Measurements from ENCODE around the gene PIK3R5. TPM values are rescaled to one million over a fixed set of nuclear protein-coding genes. Genes with fewer than 3 reads are reported as not detected.

The PIK3R5 gene
- total RNA-seq, 4 donors from 2014 or later: 17.8 to 62.1 (median 22.5) TPM

GRCh38 chr17:8832711-8833352 is 132.7 kb downstream of the PIK3R5 start:
- DNase-seq (ENCODE audit: low spot score in 2 of 2): no peak
- TF ChIP-seq CTCF (IDR thresholded peaks at IDR 0.05) (no peak), POLR2A (IDR thresholded peaks at IDR 0.05) (no peak), EP300 (IDR thresholded peaks at IDR 0.05) (no peak)
- no peaks in the 10 kb centered on the region for H3K27me3 ChIP-seq

GRCh38 chr17:8831234-8831849 is 134.2 kb downstream of the PIK3R5 start:
- peaks cover 0 to 6% (median 0%) of the 10 kb centered on the region in 4 donors for H3K9me3 ChIP-seq
- no peak for DNase-seq (ENCODE audit: low spot score in 2 of 2)
- WGBS, 2 donors: 93 to 94% methylated on average over 7 of the region's 7 CpGs
- no peak overlapping the region for H3K4me3 ChIP-seq
- H3K27me3 ChIP-seq: no peaks in the 10 kb centered on the region
- TF ChIP-seq EP300 (IDR thresholded peaks at IDR 0.05): no peak
- no peak for TF ChIP-seq CTCF (IDR thresholded peaks at IDR 0.05)
- TF ChIP-seq POLR2A (IDR thresholded peaks at IDR 0.05): no peak
- H3K4me1 ChIP-seq: no peaks in the 10 kb centered on the region
- no peak overlapping the region for H3K27ac ChIP-seq
- no peaks in the 10 kb centered on the region for H3K36me3 ChIP-seq

More at GRCh38 chr17:8832711-8833352, 132.7 kb downstream of the PIK3R5 start:
- Histone ChIP-seq H3K27ac (no peak overlapping the region), H3K4me1 (no peaks in the 10 kb centered on the region), H3K4me3 (no peak overlapping the region), H3K36me3 (no peaks in the 10 kb centered on the region), H3K9me3 (peaks cover 0 to 6% (median 0%) of the 10 kb centered on the region in 4 donors)
- 31 to 38% methylated on average over 26 to 30 of the region's 33 CpGs for WGBS, 2 donors

GRCh38 chr17:8830141-8830540 is 135.4 kb downstream of the PIK3R5 start:
- Histone ChIP-seq H3K27ac (no peak overlapping the region), H3K9me3 (peaks cover 0 to under 1% (median 0%) of the 10 kb centered on the region in 4 donors), H3K36me3 (no peaks in the 10 kb centered on the region), H3K27me3 (no peaks in the 10 kb centered on the region), H3K4me1 (no peaks in the 10 kb centered on the region), H3K4me3 (no peak overlapping the region)
- WGBS, 2 donors: 76 to 80% methylated on average over 10 of the region's 10 CpGs
- no peak for TF ChIP-seq EP300 (IDR thresholded peaks at IDR 0.05)
- TF ChIP-seq POLR2A (IDR thresholded peaks at IDR 0.05): no peak
- no peak for TF ChIP-seq CTCF (IDR thresholded peaks at IDR 0.05)
- no peak for DNase-seq (ENCODE audit: low spot score in 2 of 2)

- Histone ChIP-seq H3K9me3 (peaks cover 0 to 4% (median 0%) of the 10 kb centered on the region in 4 donors), H3K27me3 (no peaks in the 10 kb centered on the region), H3K27ac (no peak overlapping the region), H3K36me3 (no peaks in the 10 kb centered on the region), H3K4me3 (no peak overlapping the region), H3K4me1 (no peaks in the 10 kb centered on the region)
- DNase-seq (ENCODE audit: low spot score in 2 of 2): no peak
- TF ChIP-seq POLR2A (IDR thresholded peaks at IDR 0.05) (no peak), EP300 (IDR thresholded peaks at IDR 0.05) (no peak), CTCF (IDR thresholded peaks at IDR 0.05) (no peak)
- WGBS, 2 donors: 92% methylated on average over 16 of the region's 16 CpGs
Measured at GRCh38 chr17:8829036-8829941, 136.2 kb downstream of the PIK3R5 start.

Other genes with a start within 250 kb of the PIK3R5 start
- gene CCDC42, start 220.9 kb downstream of the PIK3R5 start, total RNA-seq: not detected
- gene SPDYE4, start 207.2 kb downstream of the PIK3R5 start, total RNA-seq: not detected
- not detected for gene MFSD6L, start 166.3 kb downstream of the PIK3R5 start, total RNA-seq
- 1 to 10 TPM in 2 of 4 donors, under 1 TPM in 2; 0.59 to 4.8 (median 1.7) TPM for gene PIK3R6, start 98.0 kb downstream of the PIK3R5 start, total RNA-seq
- 10 to 100 TPM; 15.9 to 31.0 (median 25.0) TPM for gene NTN1, start 55.8 kb upstream of the PIK3R5 start, total RNA-seq

Measured in tibial nerve (tissue), 4 donors.